Posterior cingulate gyrus (tissue), 11 donors: ENCODE data around the gene CCDC18.
"Not testable (repeated sequence)": the region's sequence is repeated elsewhere in the genome, so short reads cannot be mapped to it uniquely, and the experiment has no call there.

Experiments used
- DNase-seq, 10 donors: peaks; one replicate each; pipeline versions ENCODE4 v3.0.0 to v3.0.0-alpha.2; 2020 to 2021; ENCODE audit warnings: mixed read lengths in 3 of 10
- intact Hi-C: fragments of 100-400 bp; cut with DNase I; formaldehyde crosslinking; loops from one replicate; pipeline ENCODE4 v1.15.1; 2023

CCDC18 gene

DNA sequence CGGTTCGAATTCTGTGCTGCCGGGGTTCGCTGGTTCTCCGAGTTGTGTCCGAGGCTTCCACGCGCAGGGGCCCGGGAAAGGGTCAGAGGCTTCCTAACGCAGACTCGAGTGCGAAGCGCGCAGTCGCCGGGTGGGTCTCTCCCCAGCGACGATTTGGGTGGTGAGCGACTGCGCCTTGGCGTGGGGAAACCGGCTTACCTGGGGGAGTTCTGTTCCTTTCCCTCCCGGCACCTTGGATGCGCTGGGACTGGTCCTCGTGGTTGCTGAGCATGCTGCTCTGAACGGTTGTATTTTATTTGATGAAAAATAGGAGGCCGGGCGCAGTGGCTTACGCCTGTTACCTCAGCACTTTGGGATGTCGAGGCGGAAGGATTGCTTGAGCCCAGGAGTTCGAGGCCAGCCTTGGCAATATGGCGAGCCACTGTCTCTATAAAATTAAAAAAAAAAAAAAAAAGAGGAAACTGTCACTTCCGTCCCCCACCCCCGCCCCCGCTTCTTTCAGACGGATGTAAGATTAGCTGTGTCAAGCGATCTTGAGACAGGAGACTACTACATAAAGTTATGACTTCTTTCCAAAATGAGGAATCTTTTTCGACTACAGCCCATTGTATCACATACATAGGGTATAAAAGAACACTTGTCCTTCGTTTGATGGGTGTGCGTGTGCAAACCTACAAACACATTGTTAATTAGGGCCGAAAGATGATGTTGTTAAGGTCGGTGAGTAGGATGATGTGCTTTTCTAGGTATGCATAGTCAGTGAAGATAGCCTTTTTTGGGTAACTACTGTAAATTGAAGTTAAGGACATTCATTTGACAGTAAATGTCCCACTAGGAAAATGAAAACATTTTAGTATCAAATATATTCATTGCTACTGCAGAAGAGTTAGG, at the start of gene CCDC18:
Gene CCDC18 (plus strand): TSS at position 2 of the 891 bp plus-strand sequence. CDS start 2,638 bp downstream, outside the sequence.
- no peak for DNase-seq
- intact Hi-C loops, result loop anchor here (2.0 to 5.0 kb wide), 2 partner anchors 100 to 166 kb away; partner anchors contain the start of gene DR1

- intact Hi-C loops, result no loop called here
These were observed 47.9 kb upstream of the CCDC18 start for GRCh38 chr1:93132638-93133037.

GRCh38 chr1:93136445-93136844, 44.1 kb upstream of the CCDC18 start:
- no peak for DNase-seq
- intact Hi-C loops, result no loop called here

More at GRCh38 chr1:93132638-93133037, 47.9 kb upstream of the CCDC18 start:
- no peak for DNase-seq

GRCh38 chr1:93137604-93138292, 42.8 kb upstream of the CCDC18 start:
- intact Hi-C loops, result no loop called here
- no peak for DNase-seq

GRCh38 chr1:93140106-93140505, 40.4 kb upstream of the CCDC18 start:
- DNase-seq, result no peak
- intact Hi-C loops, result no loop called here

- no peak for DNase-seq
- intact Hi-C loops, result no loop called here
These were observed 38.4 kb upstream of the CCDC18 start for GRCh38 chr1:93142161-93142560.

GRCh38 chr1:93143136-93143535, 37.4 kb upstream of the CCDC18 start:
- intact Hi-C loops, result no loop called here
- DNase-seq, result no peak

DNA sequence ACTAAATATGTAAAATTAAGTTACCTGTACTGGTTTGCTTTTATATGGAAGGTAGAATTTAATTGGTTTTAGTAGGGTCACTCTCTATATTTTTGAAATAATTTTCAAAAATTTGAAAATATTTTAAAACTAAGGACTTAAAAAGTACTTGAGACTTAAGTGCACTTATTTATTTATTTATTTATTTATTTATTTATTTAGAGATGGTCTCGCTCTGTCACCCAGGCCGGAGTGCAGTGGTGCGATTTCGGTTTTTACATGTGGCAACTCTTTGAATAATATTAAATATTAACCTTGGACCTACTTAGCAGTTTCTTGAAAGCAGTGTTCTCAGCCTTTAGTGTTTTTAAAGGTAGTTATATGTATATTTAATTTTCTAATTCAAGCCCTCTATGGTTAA, 36.8 kb upstream of the CCDC18 start:
- no peak for DNase-seq
- intact Hi-C loops, result no loop called here

GRCh38 chr1:93148001-93148400, 32.5 kb upstream of the CCDC18 start:
- no peak for DNase-seq
- intact Hi-C loops, result no loop called here

DNA sequence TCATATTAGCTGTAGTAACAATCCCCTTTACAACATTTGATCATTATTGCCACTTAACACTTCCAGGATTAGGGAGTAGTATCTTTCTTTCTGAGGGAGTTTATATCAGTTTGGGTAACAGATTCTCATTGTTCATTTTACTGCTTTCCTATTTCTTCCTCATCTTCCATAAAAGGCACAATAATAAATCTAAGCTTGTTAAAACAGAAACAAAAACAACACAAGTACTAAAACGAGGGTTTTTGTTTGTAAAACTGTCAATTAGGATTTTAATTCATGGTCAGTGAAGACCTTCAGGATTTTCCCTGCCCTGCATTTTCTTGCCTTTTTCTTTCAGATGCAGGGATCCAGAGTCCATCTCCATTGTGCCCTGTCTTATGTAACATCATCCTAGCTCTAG, 29.8 kb upstream of the CCDC18 start:
- intact Hi-C loops, result no loop called here
- no peak for DNase-seq

GRCh38 chr1:93151474-93151873, 29.1 kb upstream of the CCDC18 start:
- no peak for DNase-seq
- intact Hi-C loops, result no loop called here

DNA sequence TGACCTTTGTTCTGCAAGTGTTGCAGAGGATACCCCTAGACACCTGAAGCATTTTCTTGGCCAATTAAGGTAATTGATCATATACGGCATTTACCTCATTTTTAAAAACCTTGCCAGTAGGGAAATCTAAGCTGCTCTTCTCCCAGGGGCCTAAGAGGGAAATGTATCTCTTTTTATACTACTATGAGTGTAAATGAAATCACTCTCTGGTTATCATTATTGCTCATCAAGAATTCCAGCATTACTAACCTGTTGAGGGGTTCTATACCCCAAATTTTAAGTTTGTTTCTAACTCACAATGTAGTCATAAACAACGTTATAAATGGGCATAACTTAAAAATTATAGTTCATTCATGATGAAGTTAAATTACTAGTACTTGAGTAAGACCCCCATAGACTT, 27.7 kb upstream of the CCDC18 start:
- no peak for DNase-seq
- intact Hi-C loops, result no loop called here

GRCh38 chr1:93154898-93155297, 25.6 kb upstream of the CCDC18 start:
- DNase-seq, result no peak
- intact Hi-C loops, result no loop called here

DNA sequence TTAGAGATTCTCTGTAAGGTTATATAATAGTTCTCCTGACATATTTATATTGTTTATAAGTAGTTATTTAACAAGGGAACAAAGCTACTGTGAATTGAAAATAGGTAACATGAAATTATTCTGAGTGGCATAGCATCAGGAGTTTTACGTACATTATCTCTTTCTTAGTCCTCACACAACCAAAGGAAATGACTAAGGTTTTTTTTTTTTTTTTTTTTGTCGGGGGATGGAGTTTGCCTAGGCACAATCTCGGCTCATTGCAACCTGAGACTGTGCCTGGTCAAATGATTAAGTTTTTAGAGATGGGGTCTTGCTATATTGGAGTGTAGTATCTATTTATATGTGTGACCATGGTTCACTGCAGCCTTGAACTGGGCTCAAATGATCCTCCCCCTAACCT, 25.2 kb upstream of the CCDC18 start:
- no peak for DNase-seq
- intact Hi-C loops, result no loop called here

DNA sequence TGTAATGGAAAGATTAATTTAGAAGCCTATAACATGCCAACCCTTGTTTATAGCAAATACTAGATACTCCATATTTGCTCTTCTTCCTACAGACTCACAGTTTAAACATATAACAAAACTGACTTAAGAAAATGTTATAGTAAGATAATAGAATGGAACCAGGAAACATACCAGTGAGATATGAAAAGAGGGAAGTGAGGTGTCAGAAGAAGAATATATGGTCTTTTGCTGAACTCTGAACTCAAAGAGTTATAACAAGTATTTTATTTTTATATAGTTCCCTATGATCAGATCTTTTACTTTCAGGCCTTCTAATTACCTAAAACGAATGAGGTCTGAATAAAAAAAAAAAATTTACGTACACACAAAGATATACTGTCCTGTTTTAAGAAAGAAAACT, 21.2 kb upstream of the CCDC18 start:
- no peak for DNase-seq
- intact Hi-C loops, result no loop called here

GRCh38 chr1:93163314-93163713, 17.2 kb upstream of the CCDC18 start:
- DNase-seq, intact Hi-C loops: not testable (repeated sequence)

- intact Hi-C loops, result no loop called here
- DNase-seq, result no peak
These were observed 15.7 kb upstream of the CCDC18 start for GRCh38 chr1:93164816-93165215.

- intact Hi-C loops, DNase-seq: not testable (repeated sequence)
These were observed 14.6 kb upstream of the CCDC18 start for GRCh38 chr1:93165895-93166294.

DNA sequence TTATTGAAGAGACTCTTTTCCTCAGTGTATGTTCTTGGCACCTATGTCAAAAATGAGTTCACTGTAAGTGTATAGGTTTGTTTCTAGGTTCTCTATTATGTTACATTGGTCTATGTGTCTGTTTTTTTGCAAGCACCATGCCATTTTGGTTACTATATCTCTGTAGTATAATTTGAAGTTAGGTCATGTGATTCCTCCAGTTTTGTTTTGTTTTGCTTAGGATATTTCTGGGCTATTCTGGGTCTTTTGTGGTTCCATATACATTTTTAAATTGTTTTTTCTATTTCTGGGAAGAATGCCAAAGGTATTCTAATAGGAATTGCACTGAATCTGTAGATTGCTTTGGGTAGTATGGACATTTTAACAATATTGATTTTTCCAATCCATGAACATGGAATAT, 13.5 kb upstream of the CCDC18 start:
- DNase-seq, result no peak

DNA sequence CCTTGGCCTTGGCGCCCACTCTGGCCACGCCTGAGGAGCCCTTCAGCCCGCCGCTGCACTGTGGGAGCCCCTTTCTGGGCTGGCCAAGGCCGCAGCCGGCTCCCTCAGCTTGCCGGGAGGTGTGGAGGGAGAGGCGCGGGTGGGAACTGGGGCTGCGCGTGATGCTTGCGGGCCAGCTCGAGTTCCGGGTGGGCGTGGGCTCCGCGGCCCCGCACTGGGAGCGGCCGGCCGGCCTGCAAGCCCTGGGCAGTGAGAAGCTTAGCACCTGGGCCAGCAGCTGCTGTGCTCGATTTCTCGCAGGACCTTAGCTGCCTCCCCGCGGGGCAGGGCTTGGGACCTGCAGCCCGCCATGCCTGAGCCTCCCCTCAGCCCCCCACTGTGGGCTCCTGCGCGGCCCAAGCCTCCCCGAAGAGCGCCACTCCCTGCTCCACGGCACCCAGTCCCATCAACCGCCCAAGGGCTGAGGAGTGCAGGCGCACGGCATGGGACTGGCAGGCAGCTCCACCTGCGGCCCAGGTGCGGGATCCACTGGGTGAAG, 10.3 kb upstream of the CCDC18 start:
- intact Hi-C loops, result not testable (repeated sequence)
- peak in 2 of 10 donors; percentile 67 to 72 for DNase-seq

More for the DNA sequence above, 13.5 kb upstream of the CCDC18 start:
- intact Hi-C loops, result no loop called here

DNA sequence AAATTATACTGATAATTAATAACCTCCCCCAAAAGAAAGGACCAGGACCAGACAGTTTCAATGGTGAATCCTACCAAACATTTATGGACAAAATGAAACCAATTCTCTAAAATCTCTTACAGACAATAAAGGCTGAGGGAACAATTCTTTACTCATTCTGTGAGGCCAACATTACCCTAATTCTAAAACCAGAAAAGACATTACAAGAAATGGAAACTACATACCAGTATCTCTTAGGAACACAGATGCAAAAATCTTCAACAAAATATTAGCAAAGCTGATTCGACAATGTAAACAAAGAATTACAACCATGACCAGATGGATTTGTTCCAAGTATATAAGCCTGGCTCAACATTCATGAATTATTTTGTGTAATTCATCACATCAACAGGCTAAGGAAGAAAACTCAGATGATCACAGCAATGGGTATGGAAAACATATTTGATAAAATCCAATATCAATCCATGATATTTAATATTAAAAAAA, 8.9 kb upstream of the CCDC18 start:
- no peak for DNase-seq
- intact Hi-C loops, result no loop called here
